Nephron progenitor cell (in vitro differentiated cells): ENCODE measurements around the gene PRKACB.
"Not testable (repeated sequence)": the region's sequence is repeated elsewhere in the genome, so short reads cannot be mapped to it uniquely, and the experiment has no call there.

Experiments
- DNase-seq: peaks from one replicate; pipeline ENCODE4 v3.0.0; 2021
- H3K27ac Mint-ChIP-seq: 2 replicates; pipeline ENCODE4 v1.8.0; 2021; ENCODE audit warnings: mild to moderate bottlenecking, moderate library complexity, mixed read lengths
- H3K27me3 Mint-ChIP-seq: 2 replicates; pipeline ENCODE4 v1.8.0; 2021; ENCODE audit warnings: mild to moderate bottlenecking, low read depth, mixed read lengths; ENCODE audit not compliant: poor library complexity
- H3K36me3 Mint-ChIP-seq: 2 replicates; pipeline ENCODE4 v1.8.0; 2021; ENCODE audit warnings: low read depth, mixed read lengths
- H3K4me1 Mint-ChIP-seq: 2 replicates; pipeline ENCODE4 v1.8.0; 2021; ENCODE audit warnings: mixed read lengths
- H3K4me3 Mint-ChIP-seq: 2 replicates; pipeline ENCODE4 v1.8.0; 2021; ENCODE audit warnings: mild to moderate bottlenecking, moderate library complexity, mixed read lengths
- H3K9me3 Mint-ChIP-seq: 2 replicates; pipeline ENCODE4 v1.8.0; 2021; ENCODE audit warnings: mild to moderate bottlenecking, moderate library complexity, mixed read lengths
- CTCF ChIP-seq: fragments of 200-600 bp; sonication (generic); IDR thresholded peaks from 2 replicates; pipeline ENCODE4 v1.5.0; 2021; ENCODE audit warnings: antibody characterized with exemption

The PRKACB gene

GRCh38 chr1:84286071-84286470 lies 142.0 kb downstream of the PRKACB start:
- Mint-ChIP-seq H3K9me3 (peaks cover 51% of the 10 kb centered on the region), H3K36me3 (peaks cover 35% of the 10 kb centered on the region), H3K27me3 (peaks cover 3% of the 10 kb centered on the region), H3K4me3 (no peak overlapping the region), H3K4me1 (peaks cover 9% of the 10 kb centered on the region), H3K27ac (no peak overlapping the region)
- DNase-seq: no peak
- no peak for TF ChIP-seq CTCF

- H3K4me3 Mint-ChIP-seq, H3K27ac Mint-ChIP-seq, H3K27me3 Mint-ChIP-seq, DNase-seq, H3K4me1 Mint-ChIP-seq: not testable (repeated sequence)
- Mint-ChIP-seq H3K9me3 (peaks cover 61% of the 10 kb centered on the region), H3K36me3 (peaks cover 46% of the 10 kb centered on the region)
Measured at GRCh38 chr1:84287389-84287788, 143.3 kb downstream of the PRKACB start.
